ENCODE data around the gene CCDC112. TPM values are rescaled to one million over a fixed set of nuclear protein-coding genes. Genes with fewer than 3 reads are reported as not detected.

CCDC112 gene
- total and polyA plus RNA-seq, 7 donors: 0.85 to 2.2 (median 2.0) TPM

DNA sequence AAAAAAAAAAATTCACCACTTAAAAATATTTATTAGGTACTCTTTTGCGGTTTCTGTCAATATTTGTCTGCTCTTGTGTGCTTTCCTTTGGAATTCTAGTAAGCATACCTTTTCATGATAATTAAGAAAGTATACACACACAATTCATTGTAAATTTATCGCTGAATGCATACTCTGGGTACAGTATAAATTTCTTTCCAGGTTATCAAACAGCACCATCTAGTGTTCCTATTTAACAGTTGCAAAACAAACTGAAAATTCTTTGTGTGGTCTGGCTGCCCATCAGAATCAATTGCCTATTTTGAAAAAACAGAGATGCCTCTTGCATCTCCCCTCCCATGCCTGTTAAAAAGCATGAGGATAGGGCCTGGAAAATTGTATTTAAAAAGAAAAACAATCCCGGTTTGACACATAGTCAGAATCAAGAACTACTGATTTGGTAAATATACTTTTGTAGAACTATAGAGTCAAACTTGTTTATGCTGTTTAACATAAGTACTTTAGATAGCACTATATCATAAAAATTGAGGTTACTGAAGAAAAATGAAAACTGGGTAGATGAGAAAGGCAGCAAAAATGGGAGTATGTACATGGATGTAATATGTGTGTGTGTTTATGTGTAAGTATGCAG lies 50.0 kb downstream of the CCDC112 start:
- DNase-seq (no peak), ATAC-seq (peak in 3 of 4 donors; percentile 37 to 77 (median 63))
- H3K36me3 ChIP-seq (ENCODE audit: insufficient read depth in 1 of 2, low read depth in 1 of 2): peaks cover 0 to 12% of the 10 kb centered on the region in 2 donors
- no peak overlapping the region for H3K4me3 ChIP-seq
- no peak overlapping the region for H3K27ac ChIP-seq
- peaks cover 23% of the 10 kb centered on the region for H3K4me1 ChIP-seq
- TF ChIP-seq, protein P1, sequence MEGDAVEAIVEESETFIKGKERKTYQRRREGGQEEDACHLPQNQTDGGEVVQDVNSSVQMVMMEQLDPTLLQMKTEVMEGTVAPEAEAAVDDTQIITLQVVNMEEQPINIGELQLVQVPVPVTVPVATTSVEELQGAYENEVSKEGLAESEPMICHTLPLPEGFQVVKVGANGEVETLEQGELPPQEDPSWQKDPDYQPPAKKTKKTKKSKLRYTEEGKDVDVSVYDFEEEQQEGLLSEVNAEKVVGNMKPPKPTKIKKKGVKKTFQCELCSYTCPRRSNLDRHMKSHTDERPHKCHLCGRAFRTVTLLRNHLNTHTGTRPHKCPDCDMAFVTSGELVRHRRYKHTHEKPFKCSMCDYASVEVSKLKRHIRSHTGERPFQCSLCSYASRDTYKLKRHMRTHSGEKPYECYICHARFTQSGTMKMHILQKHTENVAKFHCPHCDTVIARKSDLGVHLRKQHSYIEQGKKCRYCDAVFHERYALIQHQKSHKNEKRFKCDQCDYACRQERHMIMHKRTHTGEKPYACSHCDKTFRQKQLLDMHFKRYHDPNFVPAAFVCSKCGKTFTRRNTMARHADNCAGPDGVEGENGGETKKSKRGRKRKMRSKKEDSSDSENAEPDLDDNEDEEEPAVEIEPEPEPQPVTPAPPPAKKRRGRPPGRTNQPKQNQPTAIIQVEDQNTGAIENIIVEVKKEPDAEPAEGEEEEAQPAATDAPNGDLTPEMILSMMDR (IDR thresholded peaks at IDR 0.05): peak; percentile 74
- H3K9me3 ChIP-seq: no peaks in the 10 kb centered on the region
- H3K27me3 ChIP-seq (ENCODE audit: insufficient read depth in 3 of 3, low read length in 2 of 3): no peaks in the 10 kb centered on the region
- intact Hi-C loops (cut with DNase I): loop anchor here (1.0 to 5.0 kb wide), 3 partner anchors 148 to 1634 kb away; no protein-coding TSS in a partner anchor
- 27 to 40% (median 36%) methylated on average over 3 of the region's 3 CpGs for WGBS, 3 donors

DNA sequence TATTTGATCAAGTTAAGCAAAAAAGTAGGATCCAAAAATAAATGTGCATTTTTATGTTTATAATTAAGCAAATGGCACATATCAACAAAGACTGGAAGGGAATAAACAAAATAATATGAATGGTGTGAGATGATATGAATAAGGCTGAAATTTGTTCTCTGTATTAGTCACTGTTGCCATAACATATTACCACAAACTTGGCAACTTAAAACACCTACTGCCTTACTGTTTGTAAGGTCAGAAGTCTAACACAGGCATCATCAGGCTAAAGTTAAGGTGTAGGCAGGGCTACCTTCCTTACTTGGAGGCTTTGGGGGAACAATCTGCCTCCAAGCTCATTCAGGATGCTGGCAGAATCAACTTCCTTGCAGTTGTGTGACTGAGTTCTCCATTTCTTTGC lies 53.0 kb downstream of the CCDC112 start:
- Histone ChIP-seq H3K9me3 (no peaks in the 10 kb centered on the region), H3K4me1 (peaks cover 23% of the 10 kb centered on the region), H3K27ac (no peak overlapping the region), H3K27me3 (ENCODE audit: insufficient read depth in 3 of 3, low read length in 2 of 3) (no peaks in the 10 kb centered on the region), H3K36me3 (ENCODE audit: insufficient read depth in 1 of 2, low read depth in 1 of 2) (peaks cover 4 to 37% of the 10 kb centered on the region in 2 donors), H3K4me3 (no peak overlapping the region)
- peak in 3 of 4 donors; percentile 43 to 62 (median 59) for ATAC-seq
- intact Hi-C loops (cut with DNase I): no loop called here
- TF ChIP-seq, protein P1 (IDR thresholded peaks at IDR 0.05): no peak
- DNase-seq: no peak

DNA sequence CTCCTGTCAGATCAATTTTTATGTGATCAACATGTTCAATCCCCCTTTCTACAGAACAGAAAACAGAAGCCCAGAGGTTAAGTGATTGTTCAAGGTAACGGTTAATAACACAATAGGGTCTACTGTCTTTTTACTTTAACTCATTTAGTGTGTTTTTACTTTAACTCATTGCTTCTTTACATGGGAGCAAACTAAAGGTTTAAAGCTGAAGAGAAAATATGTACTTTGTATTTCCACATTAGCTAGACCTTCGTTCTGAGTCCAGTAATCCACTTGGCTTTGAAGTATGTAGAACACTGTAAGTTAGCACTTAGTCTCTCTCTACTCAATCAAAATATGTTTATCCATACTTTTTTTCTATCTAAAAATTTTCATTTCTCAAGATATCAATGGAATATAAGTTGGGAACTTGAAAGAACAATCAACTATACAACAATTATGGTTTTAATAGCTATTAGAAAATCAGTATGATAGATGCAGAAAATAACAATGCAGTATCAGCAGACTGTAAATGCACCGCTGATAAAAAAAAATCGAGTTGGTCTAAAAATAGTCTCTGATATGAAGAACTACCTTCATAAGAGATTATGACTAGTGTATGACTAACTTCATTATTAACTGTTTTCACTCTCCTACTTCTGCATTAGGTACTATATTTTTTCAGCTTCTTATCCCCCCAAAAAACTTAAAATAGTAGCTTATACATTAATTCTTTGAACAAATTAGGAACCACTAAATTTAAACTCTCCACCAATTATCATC lies 54.4 kb downstream of the CCDC112 start:
- Histone ChIP-seq H3K4me3 (no peak overlapping the region), H3K36me3 (ENCODE audit: insufficient read depth in 1 of 2, low read depth in 1 of 2) (peaks cover 4 to 49% of the 10 kb centered on the region in 2 donors), H3K27me3 (ENCODE audit: insufficient read depth in 3 of 3, low read length in 2 of 3) (no peaks in the 10 kb centered on the region), H3K9me3 (no peaks in the 10 kb centered on the region), H3K4me1 (peaks cover 23% of the 10 kb centered on the region), H3K27ac (no peak overlapping the region)
- WGBS, 3 donors: 46 to 57% (median 48%) methylated on average over 4 of the region's 4 CpGs
- ATAC-seq (peak; percentile 51 to 88 (median 70)), DNase-seq (no peak)
- TF ChIP-seq, protein P1 (IDR thresholded peaks at IDR 0.05): no peak
- intact Hi-C loops (cut with DNase I): no loop called here

DNA sequence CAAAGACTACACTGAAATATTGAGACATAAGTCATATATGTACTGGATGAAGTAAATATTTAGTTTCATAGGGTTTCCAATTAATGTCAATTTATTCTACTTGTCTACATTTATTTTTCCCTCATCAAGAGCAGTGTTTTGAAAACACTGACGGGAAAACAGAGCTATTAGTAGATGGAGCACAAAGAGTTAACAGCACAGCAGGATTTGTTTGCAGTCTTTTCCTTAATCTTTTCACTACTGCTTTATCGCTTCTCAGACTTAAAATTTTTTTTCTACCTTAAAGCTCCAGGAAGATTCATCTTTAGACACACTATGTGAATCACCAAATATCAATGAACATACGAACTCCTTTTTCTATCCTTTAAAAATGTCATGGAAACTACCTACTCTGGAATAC lies 59.4 kb downstream of the CCDC112 start:
- H3K4me3 ChIP-seq: no peak overlapping the region
- H3K27ac ChIP-seq: no peak overlapping the region
- peaks cover 5% of the 10 kb centered on the region for H3K4me1 ChIP-seq
- TF ChIP-seq, protein P1 (IDR thresholded peaks at IDR 0.05): no peak
- ATAC-seq: no peak
- peaks cover 4 to 75% of the 10 kb centered on the region in 2 donors for H3K36me3 ChIP-seq (ENCODE audit: insufficient read depth in 1 of 2, low read depth in 1 of 2)
- intact Hi-C loops (cut with DNase I): no loop called here
- WGBS, 3 donors: 88 to 90% (median 90%) methylated on average over 3 of the region's 3 CpGs
- no peaks in the 10 kb centered on the region for H3K27me3 ChIP-seq (ENCODE audit: insufficient read depth in 3 of 3, low read length in 2 of 3)
- H3K9me3 ChIP-seq: no peaks in the 10 kb centered on the region
- no peak for DNase-seq

All from psoas muscle (tissue), 8 donors.